Measurements from ENCODE around the gene TMEM269.

DNA sequence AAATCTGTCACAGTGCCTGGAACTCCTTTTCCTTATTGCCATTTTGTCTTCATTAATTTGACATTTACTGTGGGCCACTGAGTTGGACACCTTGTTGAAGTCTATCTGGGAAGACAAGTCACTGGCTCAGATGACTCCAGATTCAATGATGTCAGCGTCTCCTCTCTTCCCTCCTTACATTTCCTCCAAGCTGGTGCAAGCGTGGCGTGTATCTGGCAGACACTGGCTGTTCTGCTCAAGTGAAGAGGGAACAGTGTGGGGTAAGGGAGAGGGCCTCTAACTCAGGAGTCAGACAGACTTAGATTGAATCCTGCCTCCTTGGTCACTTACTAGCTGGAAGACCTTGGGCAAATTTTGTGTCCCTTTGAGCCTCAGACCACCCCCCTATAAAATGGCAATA, 52.9 kb downstream of the TMEM269 start:
- TF ChIP-seq, protein P1, sequence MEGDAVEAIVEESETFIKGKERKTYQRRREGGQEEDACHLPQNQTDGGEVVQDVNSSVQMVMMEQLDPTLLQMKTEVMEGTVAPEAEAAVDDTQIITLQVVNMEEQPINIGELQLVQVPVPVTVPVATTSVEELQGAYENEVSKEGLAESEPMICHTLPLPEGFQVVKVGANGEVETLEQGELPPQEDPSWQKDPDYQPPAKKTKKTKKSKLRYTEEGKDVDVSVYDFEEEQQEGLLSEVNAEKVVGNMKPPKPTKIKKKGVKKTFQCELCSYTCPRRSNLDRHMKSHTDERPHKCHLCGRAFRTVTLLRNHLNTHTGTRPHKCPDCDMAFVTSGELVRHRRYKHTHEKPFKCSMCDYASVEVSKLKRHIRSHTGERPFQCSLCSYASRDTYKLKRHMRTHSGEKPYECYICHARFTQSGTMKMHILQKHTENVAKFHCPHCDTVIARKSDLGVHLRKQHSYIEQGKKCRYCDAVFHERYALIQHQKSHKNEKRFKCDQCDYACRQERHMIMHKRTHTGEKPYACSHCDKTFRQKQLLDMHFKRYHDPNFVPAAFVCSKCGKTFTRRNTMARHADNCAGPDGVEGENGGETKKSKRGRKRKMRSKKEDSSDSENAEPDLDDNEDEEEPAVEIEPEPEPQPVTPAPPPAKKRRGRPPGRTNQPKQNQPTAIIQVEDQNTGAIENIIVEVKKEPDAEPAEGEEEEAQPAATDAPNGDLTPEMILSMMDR (IDR thresholded peaks at IDR 0.05; ENCODE audit: poor library complexity) = no peak
- TF ChIP-seq EZH2 (IDR thresholded peaks at IDR 0.05; ENCODE audit: borderline replicate concordance) = no peak
